GM12878 (cell line): ENCODE results near the gene CD200R1L.

Experiments
- ATF2 ChIP-seq: IDR thresholded peaks from 2 replicates; pipeline ENCODE4 v1.6.1; 2012; ENCODE audit warnings: low read length, inconsistent platforms
- ELK1 ChIP-seq: IDR thresholded peaks from 2 replicates; pipeline ENCODE4 v1.6.1; 2012; ENCODE audit warnings: low read depth, low read length, improper control_type of control experiment
- EP300 ChIP-seq, 2 experiments: fragments of 150-350 bp in 1 of 2; IDR thresholded peaks; 2 replicates each; pipeline ENCODE4 v1.6.1; 2011 to 2012; ENCODE audit warnings: low read depth in 2 of 2, low read length in 2 of 2, borderline replicate concordance in 1 of 2, improper control_type of control experiment in 1 of 2, inconsistent platforms in 1 of 2; ENCODE audit not compliant: control insufficient read depth in 1 of 2
- EZH2 ChIP-seq: IDR thresholded peaks from 2 replicates; pipeline ENCODE4 v1.6.1; 2012; ENCODE audit warnings: low read depth, mild to moderate bottlenecking, control low read depth, inconsistent platforms, low read length, borderline replicate concordance; ENCODE audit not compliant: control insufficient read depth
- NBN ChIP-seq: fragments of 450-650 bp; IDR thresholded peaks from 2 replicates; pipeline ENCODE4 v1.6.1; 2016
- NFIC ChIP-seq: IDR thresholded peaks from 2 replicates; pipeline ENCODE4 v1.6.1; 2012; ENCODE audit warnings: low read depth, mild to moderate bottlenecking, inconsistent platforms, low read length, moderate library complexity
- USF2 ChIP-seq: IDR thresholded peaks from 2 replicates; pipeline ENCODE4 v1.6.1; 2011; ENCODE audit warnings: low read depth, low read length, improper control_type of control experiment, borderline replicate concordance
- YY1 ChIP-seq: IDR thresholded peaks from 2 replicates; pipeline ENCODE4 v1.6.1; 2011; ENCODE audit warnings: low read depth, mild to moderate bottlenecking, low read length
- ZNF274 ChIP-seq: IDR thresholded peaks from one replicate; pipeline ENCODE4 v1.8.0; 2011; ENCODE audit not compliant: insufficient read length, insufficient read depth

- TF ChIP-seq USF2 (no peak), ELK1 (no peak), YY1 (no peak), NBN (no peak), EZH2 (no peak), ATF2 (no peak), ZNF274 (no peak), NFIC (no peak), EP300 (IDR thresholded peaks at IDR 0.05; ENCODE audit: borderline replicate concordance in 1 of 2, control insufficient read depth in 1 of 2, low read depth in 2 of 2, low read length in 2 of 2) (no peak)
Measured at GRCh38 chr3:112794622-112795172, 52.0 kb downstream of the CD200R1L start.
